B cell (primary cell): Measurements from ENCODE around the gene NTS. TPM values are rescaled to one million over a fixed set of nuclear protein-coding genes. Genes with fewer than 3 reads are reported as not detected.

Source experiments
- ATAC-seq: fragments of 200-7000 bp; cut with Tn5 transposase; one replicate; pipeline ENCODE4 v1.10.0; 2021; ENCODE audit warnings: low read depth, mild to moderate bottlenecking, moderate number of reproducible peaks, moderate library complexity
- CTCF ChIA-PET: fragments of 350-600 bp; sonication (Branson Sonifier 250); formaldehyde crosslinking; loops from one replicate; lab custom pipeline; 2021; ENCODE audit warnings: antibody characterized with exemption, inconsistent platforms; lab: Charles Lee
- POLR2A ChIA-PET: fragments of 350-600 bp; sonication (Branson Sonifier 250); formaldehyde crosslinking; loops from one replicate; lab custom pipeline; 2021; ENCODE audit warnings: antibody characterized with exemption; lab: Charles Lee
- DNase-seq: peaks from one replicate; pipeline ENCODE4 v3.0.0; 2013
- H2AFZ ChIP-seq: 2 replicates; pipeline ENCODE4 v1.6.1; 2012; ENCODE audit warnings: mild to moderate bottlenecking, low read depth, low read length; ENCODE audit not compliant: insufficient read depth, poor library complexity, severe bottlenecking
- H3K27ac ChIP-seq, 2 donors: 1 replicate in 1 of 2; 2 replicates in 1 of 2; pipeline ENCODE4 v1.5.1; 2012 to 2013; ENCODE audit warnings: low read length in 2 of 2, mild to moderate bottlenecking in 2 of 2, moderate library complexity in 1 of 2
- H3K27me3 ChIP-seq, 4 experiments: fragments of 200-600 bp in 1 of 4; sonication (generic) in 1 of 4; replicated peaks in 1 of 4; 1 replicate in 2 of 4; 2 replicates in 2 of 4; pipeline versions ENCODE4 v1.6.1 to v1.7.0; 2013 to 2016; ENCODE audit warnings: low read length in 3 of 4, mild to moderate bottlenecking in 2 of 4, mixed read lengths in 1 of 4, moderate library complexity in 1 of 4; ENCODE audit not compliant: insufficient read depth in 4 of 4, control insufficient read depth in 3 of 4; ENCODE audit errors: control extremely low read depth in 1 of 4
- H3K36me3 ChIP-seq, 2 experiments: replicated peaks in 1 of 2; 1 replicate in 1 of 2; 2 replicates in 1 of 2; pipeline versions ENCODE4 v1.6.1 to v1.7.1; 2013; ENCODE audit warnings: low read length in 1 of 2; ENCODE audit not compliant: insufficient read depth in 2 of 2, control insufficient read depth in 1 of 2; ENCODE audit errors: control extremely low read depth in 1 of 2, extremely low read depth in 1 of 2
- H3K4me1 ChIP-seq, 2 donors: fragments of 200-600 bp in 1 of 2; sonication (generic) in 1 of 2; 1 replicate in 1 of 2; 2 replicates in 1 of 2; pipeline versions ENCODE4 v1.5.1 to v1.6.1; 2013 to 2017; ENCODE audit warnings: low read length in 2 of 2; ENCODE audit not compliant: control insufficient read depth in 2 of 2, insufficient read depth in 2 of 2
- H3K4me2 ChIP-seq: replicated peaks from 2 replicates; pipeline ENCODE3; 2012; ENCODE audit warnings: mild to moderate bottlenecking, low read depth, low read length; ENCODE audit not compliant: poor library complexity, severe bottlenecking
- H3K4me3 ChIP-seq, 5 experiments: fragments of 200-600 bp in 1 of 5; sonication (generic) in 1 of 5; 1 replicate in 3 of 5; 2 replicates in 2 of 5; pipeline versions ENCODE4 v1.5.1 to v1.7.0; 2011 to 2016; ENCODE audit warnings: low read length in 4 of 5, mild to moderate bottlenecking in 4 of 5, low read depth in 2 of 5, control low read depth in 1 of 5, moderate library complexity in 1 of 5; ENCODE audit not compliant: insufficient read depth in 1 of 5; ENCODE audit errors: control extremely low read depth in 1 of 5, extremely low read depth in 1 of 5
- H3K79me2 ChIP-seq: fragments of 200-600 bp; sonication (generic); one replicate; pipeline ENCODE4 v1.6.0; 2016; ENCODE audit warnings: low read length; ENCODE audit not compliant: control insufficient read depth, insufficient read depth
- H3K9ac ChIP-seq: fragments of 200-600 bp; sonication (generic); 2 replicates; pipeline ENCODE4 v1.6.1; 2017; ENCODE audit warnings: mild to moderate bottlenecking, low read length, moderate library complexity
- H3K9me3 ChIP-seq, 3 donors: one replicate each; pipeline versions ENCODE4 v1.6.1 to v1.7.1; 2013; ENCODE audit warnings: low read length in 2 of 3; ENCODE audit not compliant: control insufficient read depth in 2 of 3, insufficient read depth in 1 of 3; ENCODE audit errors: control extremely low read depth in 1 of 3
- H4K20me1 ChIP-seq: 2 replicates; pipeline ENCODE4 v1.6.0; 2012; ENCODE audit warnings: mild to moderate bottlenecking, low read length; ENCODE audit not compliant: insufficient read depth, control insufficient read depth, poor library complexity, severe bottlenecking
- H3K27ac Mint-ChIP-seq: one replicate; pipeline ENCODE4 v1.8.0; 2021; ENCODE audit warnings: mixed read lengths
- H3K27me3 Mint-ChIP-seq: one replicate; pipeline ENCODE4 v1.8.0; 2021; ENCODE audit warnings: mixed read lengths
- H3K4me1 Mint-ChIP-seq: one replicate; pipeline ENCODE4 v1.8.0; 2021; ENCODE audit warnings: mixed read lengths
- H3K4me3 Mint-ChIP-seq: one replicate; pipeline ENCODE4 v1.8.0; 2021; ENCODE audit warnings: mixed read lengths
- H3K9me3 Mint-ChIP-seq: one replicate; pipeline ENCODE4 v1.8.0; 2022; ENCODE audit warnings: mixed read lengths; ENCODE audit not compliant: insufficient read depth
- EZH2 ChIP-seq: IDR thresholded peaks from 2 replicates; pipeline ENCODE4 v1.6.1; 2012; ENCODE audit warnings: borderline replicate concordance, low read depth, mild to moderate bottlenecking, moderate library complexity, low read length; ENCODE audit not compliant: insufficient read depth, poor library complexity, severe bottlenecking
- WGBS: methylation state at CpG from one replicate; pipeline ENCODE4 v1.1.5; 2013; ENCODE audit warnings: missing lambda C conversion rate; ENCODE audit not compliant: insufficient coverage; 5-methylcytosine and 5-hydroxymethylcytosine counted together
- intact Hi-C: fragments of 100-400 bp; cut with micrococcal nuclease; formaldehyde crosslinking; loops from one replicate; pipeline ENCODE4 v1.10.0; 2022
- polyA plus RNA-seq: library from polyadenylated mRNA; depleted of rRNA; stranded (reverse); fragments of >200 nt; gene quantifications from 2 replicates; pipeline ENCODE4 v1.2.3, GENCODE V29; 2012
- total RNA-seq, 2 donors: library from RNA; stranded (reverse); fragments of 120-200 nt in 1 of 2; gene quantifications; 1 replicate in 1 of 2; 2 replicates in 1 of 2; pipeline versions ENCODE4 v1.2.3 to v1.2.4, GENCODE V29; 2013 to 2022
- TF ChIP-seq, protein P1 (sequence below): fragments of 200-600 bp; IDR thresholded peaks from one replicate; pipeline ENCODE4 v1.8.0; 2022; ENCODE audit warnings: antibody characterized with exemption, mild to moderate bottlenecking

Gene NTS
- total and polyA plus RNA-seq, 2 donors (not counting 1 experiment from before 2014, with no cell fraction given) = not detected

DNA sequence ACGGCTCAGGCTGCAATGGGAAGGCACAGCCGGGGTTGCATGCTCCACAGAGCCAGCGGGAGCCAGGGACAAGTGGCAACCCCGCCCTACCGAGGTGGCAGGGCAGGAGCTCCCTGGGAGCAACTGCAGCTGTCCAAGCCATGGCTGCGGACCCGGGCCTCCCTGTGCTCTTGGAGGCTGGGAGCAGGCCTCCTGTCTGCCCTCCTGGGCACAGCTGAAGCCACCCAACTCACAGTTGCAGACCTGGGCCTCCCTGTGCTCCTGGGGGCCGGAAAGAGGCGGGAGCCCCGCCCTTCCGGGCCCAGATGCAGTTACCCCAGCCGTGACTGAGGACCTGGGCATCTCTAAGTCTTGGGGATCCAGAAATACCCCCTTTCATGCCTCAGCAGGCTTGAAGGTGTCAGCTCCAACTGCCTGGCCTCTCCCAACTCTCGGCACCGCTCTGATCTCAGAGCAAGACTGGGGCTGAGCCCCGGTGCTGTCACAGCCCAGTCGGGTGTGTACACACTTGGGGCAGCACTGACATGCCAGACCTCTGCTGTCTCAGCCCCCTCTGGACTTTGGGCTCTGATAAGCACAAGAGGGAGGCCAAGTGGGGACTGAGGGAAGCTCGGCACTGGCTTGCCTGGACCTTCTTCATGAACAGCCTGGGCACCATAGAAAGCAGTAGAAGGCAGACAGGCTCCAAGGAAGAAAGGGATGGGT is 30.3 kb upstream of the NTS start:
- CTCF ChIA-PET = no interaction called here

GRCh38 chr12:85849344-85849743 is 24.8 kb upstream of the NTS start:
- Histone ChIP-seq H3K4me2 (no peak overlapping the region), H3K4me1 (no peaks in the 10 kb centered on the region), H4K20me1 (no peaks in the 10 kb centered on the region), H3K27me3 (no peaks in the 10 kb centered on the region), H3K36me3 (no peaks in the 10 kb centered on the region), H3K27ac (no peak overlapping the region), H3K9ac (no peak overlapping the region), H2AFZ (no peak overlapping the region), H3K79me2 (no peaks in the 10 kb centered on the region), H3K9me3 (no peaks in the 10 kb centered on the region), H3K4me3 (no peak overlapping the region)
- ATAC-seq (no peak), DNase-seq (no peak)
- H3K4me3 Mint-ChIP-seq = no peak overlapping the region
- H3K4me1 Mint-ChIP-seq = no peaks in the 10 kb centered on the region
- H3K27me3 Mint-ChIP-seq = no peaks in the 10 kb centered on the region
- TF ChIP-seq, protein P1, sequence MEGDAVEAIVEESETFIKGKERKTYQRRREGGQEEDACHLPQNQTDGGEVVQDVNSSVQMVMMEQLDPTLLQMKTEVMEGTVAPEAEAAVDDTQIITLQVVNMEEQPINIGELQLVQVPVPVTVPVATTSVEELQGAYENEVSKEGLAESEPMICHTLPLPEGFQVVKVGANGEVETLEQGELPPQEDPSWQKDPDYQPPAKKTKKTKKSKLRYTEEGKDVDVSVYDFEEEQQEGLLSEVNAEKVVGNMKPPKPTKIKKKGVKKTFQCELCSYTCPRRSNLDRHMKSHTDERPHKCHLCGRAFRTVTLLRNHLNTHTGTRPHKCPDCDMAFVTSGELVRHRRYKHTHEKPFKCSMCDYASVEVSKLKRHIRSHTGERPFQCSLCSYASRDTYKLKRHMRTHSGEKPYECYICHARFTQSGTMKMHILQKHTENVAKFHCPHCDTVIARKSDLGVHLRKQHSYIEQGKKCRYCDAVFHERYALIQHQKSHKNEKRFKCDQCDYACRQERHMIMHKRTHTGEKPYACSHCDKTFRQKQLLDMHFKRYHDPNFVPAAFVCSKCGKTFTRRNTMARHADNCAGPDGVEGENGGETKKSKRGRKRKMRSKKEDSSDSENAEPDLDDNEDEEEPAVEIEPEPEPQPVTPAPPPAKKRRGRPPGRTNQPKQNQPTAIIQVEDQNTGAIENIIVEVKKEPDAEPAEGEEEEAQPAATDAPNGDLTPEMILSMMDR = no peak
- TF ChIP-seq EZH2 = no peak
- no CpG with 5 or more reads among the region's 3 CpGs for WGBS
- ChIA-PET CTCF (no interaction called here), POLR2A (no interaction called here)
- no peak overlapping the region for H3K27ac Mint-ChIP-seq
- intact Hi-C loops = no loop called here
- H3K9me3 Mint-ChIP-seq = peaks cover 3% of the 10 kb centered on the region

More for the DNA sequence above, 30.3 kb upstream of the NTS start:
- H3K27me3 ChIP-seq = no peaks in the 10 kb centered on the region
- H3K4me1 ChIP-seq = no peaks in the 10 kb centered on the region
- no peaks in the 10 kb centered on the region for H3K36me3 ChIP-seq
- Mint-ChIP-seq H3K27me3 (no peaks in the 10 kb centered on the region), H3K9me3 (no peaks in the 10 kb centered on the region), H3K27ac (no peak overlapping the region), H3K4me3 (no peak overlapping the region), H3K4me1 (no peaks in the 10 kb centered on the region)
- TF ChIP-seq, protein P1 = no peak
- no peak for TF ChIP-seq EZH2
- H2AFZ ChIP-seq = no peak overlapping the region
- intact Hi-C loops = no loop called here
- H3K79me2 ChIP-seq = no peaks in the 10 kb centered on the region
- ATAC-seq (no peak), DNase-seq (no peak)
- no peak overlapping the region for H3K4me3 ChIP-seq
- WGBS = 87% methylated on average over 17 of the region's 17 CpGs
- POLR2A ChIA-PET = no interaction called here
- H3K9ac ChIP-seq = no peak overlapping the region
- H4K20me1 ChIP-seq = no peaks in the 10 kb centered on the region
- no peak overlapping the region for H3K4me2 ChIP-seq
- H3K9me3 ChIP-seq = no peaks in the 10 kb centered on the region
- no peak overlapping the region for H3K27ac ChIP-seq
